ENCODE measurements around the gene LCAT.

DNA sequence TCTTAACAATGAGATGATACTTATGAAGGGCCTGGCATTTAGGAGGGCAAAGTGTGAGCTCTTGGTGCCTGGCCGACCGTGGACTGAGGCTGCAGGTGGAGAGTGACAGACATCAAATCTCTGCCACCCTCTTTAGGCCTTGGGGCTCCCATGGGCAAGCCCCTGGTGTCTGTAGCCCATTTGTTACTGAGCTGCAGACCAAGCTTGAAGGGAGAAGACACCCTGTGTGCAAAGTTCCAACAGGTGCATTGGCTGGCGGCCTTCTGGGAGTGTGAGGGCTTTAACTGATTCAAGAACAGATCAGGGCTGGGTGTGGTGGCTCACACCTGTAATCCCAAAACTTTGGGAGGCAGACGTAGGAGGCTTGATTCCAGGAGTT is 11.5 kb downstream of the LCAT start:
- no peak for TF ChIP-seq EZH2 (IDR thresholded peaks at IDR 0.05; ENCODE audit: insufficient read depth, poor library complexity, severe bottlenecking)
- no peak for TF ChIP-seq EZH2phosphoT487 (IDR thresholded peaks at IDR 0.05; ENCODE audit: insufficient read depth, low read depth)
